NT2/D1 (cell line): ENCODE data around the gene COLEC11.

Experiments used
- SUZ12 ChIP-seq: IDR thresholded peaks from 2 replicates; pipeline ENCODE4 v1.6.1; 2011; ENCODE audit not compliant: insufficient read length, insufficient read depth; ENCODE audit errors: extremely low read depth
- YY1 ChIP-seq: IDR thresholded peaks from 2 replicates; pipeline ENCODE4 v1.6.1; 2011; ENCODE audit not compliant: insufficient read length, insufficient read depth
- ZNF274 ChIP-seq: IDR thresholded peaks from 2 replicates; pipeline ENCODE4 v1.6.1; 2011; ENCODE audit warnings: mild to moderate bottlenecking, low read depth, low read length

- TF ChIP-seq ZNF274, result no peak
- no peak for TF ChIP-seq SUZ12
- no peak for TF ChIP-seq YY1
Measured at GRCh38 chr2:3664118-3664517, 69.2 kb downstream of the COLEC11 start.
